GM21723 (cell line): ENCODE results near the gene SPRYD4.
"Not testable (repeated sequence)": the region's sequence is repeated elsewhere in the genome, so short reads cannot be mapped to it uniquely, and the experiment has no call there.

ENCODE experiments used
- ATAC-seq: cut with Tn5 transposase; IDR thresholded peaks from one replicate; pipeline ENCODE4 v1.9.1; 2021; ENCODE audit warnings: mild to moderate bottlenecking, moderate library complexity; ENCODE audit not compliant: unreplicated experiment

Gene SPRYD4

GRCh38 chr12:56476143-56476542, 7.8 kb downstream of the SPRYD4 start:
- no peak for ATAC-seq

DNA sequence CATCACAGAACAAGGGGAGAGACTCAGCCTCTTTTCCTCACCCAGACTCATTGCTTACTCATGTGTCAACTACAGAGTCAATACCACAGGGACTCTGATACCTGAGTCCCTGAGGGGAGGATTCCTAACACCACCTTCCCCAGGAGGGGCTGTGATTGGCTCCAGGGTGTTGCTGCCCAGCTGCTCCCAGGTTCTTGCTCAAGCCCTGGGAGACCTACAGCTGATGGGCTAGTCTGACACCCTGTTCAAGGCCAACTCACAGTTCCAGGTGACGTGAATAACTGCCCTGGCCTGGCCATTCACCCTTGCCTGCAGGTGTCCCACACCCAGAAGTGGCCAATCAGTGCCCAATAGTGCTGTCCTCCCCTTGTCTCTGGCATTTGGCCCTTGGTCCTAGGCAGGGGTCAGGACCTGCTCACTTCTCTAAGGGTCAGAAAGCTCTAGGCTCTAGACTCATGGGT, 8.6 kb downstream of the SPRYD4 start:
- ATAC-seq = no peak

GRCh38 chr12:56477521-56478225, 9.3 kb downstream of the SPRYD4 start:
- ATAC-seq = no peak

GRCh38 chr12:56479625-56480024, 11.2 kb downstream of the SPRYD4 start:
- no peak for ATAC-seq

GRCh38 chr12:56484566-56484965, 16.2 kb downstream of the SPRYD4 start:
- no peak for ATAC-seq

DNA sequence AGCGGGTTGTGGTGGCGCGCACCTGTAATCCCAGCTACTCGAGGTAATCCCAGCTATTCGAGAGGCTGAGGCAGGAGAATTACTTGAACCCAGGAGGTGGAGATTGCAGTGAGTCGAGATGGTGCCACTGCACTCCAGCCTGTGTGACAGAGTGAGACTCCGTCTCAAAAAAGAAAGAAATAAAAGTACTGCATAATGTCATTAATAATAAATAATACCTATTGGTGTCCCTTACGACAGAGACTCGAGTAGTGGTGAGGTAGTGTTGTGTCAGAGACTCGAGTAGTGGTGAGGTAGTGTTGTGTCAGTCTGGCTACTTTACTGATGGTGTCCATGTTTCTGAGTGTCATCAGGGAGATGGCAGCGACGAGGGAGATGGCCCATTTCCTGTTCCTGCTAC, 18.3 kb downstream of the SPRYD4 start:
- no peak for ATAC-seq

GRCh38 chr12:56487448-56488040, 19.2 kb downstream of the SPRYD4 start:
- peak; percentile 11 for ATAC-seq

- ATAC-seq = peak; percentile 91
Observed at GRCh38 chr12:56488041-56488955, 19.9 kb downstream of the SPRYD4 start, which contains the start of gene GLS2. GLS2 (minus strand) TSS chr12:56488161; CDS start chr12:56488118, 43 bp downstream.

GRCh38 chr12:56490360-56490759, 22.0 kb downstream of the SPRYD4 start:
- ATAC-seq = no peak

DNA sequence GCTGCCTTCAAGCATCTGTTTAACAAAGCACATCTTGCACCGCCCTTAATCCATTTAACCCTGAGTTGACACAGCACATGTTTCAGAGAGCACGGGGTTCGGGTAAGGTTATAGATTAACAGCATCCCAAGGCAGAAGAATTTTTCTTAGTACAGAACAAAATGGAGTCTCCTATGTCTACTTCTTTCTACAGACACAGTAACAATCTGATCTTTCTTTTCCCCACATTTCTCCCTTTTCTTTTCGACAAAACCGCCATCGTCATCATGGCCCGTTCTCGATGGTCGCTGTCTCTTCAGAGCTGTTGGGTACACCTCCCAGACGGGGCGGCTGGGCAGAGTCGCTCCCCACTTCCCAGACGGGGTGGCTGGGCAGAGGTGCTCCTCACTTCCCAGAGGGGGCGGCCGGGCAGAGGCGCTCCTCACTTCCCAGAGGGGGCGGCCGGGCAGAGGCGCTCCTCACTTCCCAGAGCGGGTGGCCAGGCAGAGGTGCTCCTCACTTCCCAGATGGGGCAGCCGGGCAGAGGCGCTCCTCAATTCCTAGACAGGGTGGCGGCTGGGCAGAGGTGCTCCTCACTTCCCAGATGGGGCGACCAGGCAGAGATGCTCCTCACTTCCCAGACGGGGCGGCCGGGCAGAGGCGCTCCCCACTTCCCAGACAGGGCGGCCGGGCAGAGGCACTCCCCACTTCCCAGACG, 25.2 kb downstream of the SPRYD4 start:
- not testable (repeated sequence) for ATAC-seq

- ATAC-seq = not testable (repeated sequence)
Observed at GRCh38 chr12:56494106-56494415, 25.7 kb downstream of the SPRYD4 start.

- not testable (repeated sequence) for ATAC-seq
Observed at GRCh38 chr12:56494481-56494880, 26.1 kb downstream of the SPRYD4 start.

DNA sequence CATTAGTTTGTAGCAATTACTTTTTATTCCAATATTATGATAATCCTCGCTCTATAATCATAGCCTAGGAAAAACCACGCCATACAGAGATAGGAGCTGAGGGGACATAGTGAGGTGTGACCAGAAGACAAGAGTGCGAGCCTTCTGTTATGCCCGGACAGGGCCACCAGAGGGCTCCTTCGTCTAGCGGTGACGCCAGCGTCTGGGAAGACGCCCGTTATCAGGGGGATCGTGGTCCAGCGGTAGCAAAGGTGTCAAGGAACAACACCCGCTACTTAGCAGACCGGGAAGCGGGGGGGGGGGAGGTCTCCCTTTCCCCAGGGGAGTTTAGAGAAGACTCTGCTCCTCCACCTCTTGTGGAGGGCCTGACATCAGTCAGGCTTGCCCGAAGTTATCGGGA, 28.3 kb downstream of the SPRYD4 start:
- ATAC-seq = not testable (repeated sequence)

DNA sequence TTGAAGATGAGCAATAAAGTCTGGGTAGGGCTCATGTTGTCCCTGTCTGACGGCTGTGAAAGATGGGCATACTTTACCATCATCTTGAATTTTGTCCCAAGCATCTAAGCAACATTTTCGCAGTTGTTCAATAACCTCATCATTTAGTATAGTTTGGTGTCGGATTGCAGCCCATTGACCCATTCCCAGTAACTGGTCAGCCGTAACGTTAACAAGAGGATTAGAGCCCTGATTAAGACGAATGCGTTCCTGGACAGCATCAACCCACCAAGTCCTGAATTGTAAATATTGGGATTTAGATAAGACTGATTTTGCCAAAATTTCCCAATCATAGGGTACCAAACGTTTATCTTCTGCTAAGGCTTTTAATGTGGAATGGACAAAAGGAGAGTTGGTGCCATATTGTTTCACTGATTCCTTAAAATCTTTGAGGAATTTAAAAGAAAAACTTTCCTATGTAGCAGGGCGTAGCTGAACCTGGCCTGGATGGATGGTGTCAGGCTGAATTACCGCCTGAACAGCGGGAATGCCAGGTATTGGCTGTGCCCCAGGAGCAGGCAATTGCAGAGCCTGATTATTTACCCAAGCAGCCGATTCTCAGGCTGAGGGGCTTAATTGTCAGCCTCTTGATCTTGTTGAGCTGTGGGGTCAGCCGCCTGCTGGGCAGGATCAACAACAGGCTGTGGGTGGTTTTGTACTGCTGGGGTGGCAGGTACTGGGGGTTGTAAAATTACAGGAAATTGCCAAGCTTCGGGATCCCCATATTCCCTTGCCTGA, 29.9 kb downstream of the SPRYD4 start:
- not testable (repeated sequence) for ATAC-seq

- ATAC-seq = not testable (repeated sequence)
Observed at GRCh38 chr12:56499452-56499851, 31.1 kb downstream of the SPRYD4 start.

DNA sequence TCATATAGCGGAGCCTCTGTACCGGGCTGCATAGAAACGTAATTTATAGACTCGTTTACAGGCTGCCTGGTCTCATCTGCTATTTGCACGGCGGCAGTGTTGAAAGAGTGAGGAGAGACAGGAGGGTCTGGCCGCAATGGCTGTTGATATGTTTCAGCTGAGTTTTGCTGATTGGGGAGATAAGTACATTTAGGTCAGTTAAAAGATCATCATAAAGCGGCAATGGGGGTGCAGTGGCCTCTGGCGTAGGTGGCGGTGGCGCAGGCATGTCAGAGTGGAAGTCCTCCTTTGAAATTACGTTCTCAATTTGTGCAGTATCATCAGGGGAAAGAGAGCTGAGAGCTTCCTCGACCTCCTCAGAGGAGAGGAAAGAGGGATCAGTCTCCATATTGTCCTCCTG, 31.5 kb downstream of the SPRYD4 start:
- not testable (repeated sequence) for ATAC-seq

DNA sequence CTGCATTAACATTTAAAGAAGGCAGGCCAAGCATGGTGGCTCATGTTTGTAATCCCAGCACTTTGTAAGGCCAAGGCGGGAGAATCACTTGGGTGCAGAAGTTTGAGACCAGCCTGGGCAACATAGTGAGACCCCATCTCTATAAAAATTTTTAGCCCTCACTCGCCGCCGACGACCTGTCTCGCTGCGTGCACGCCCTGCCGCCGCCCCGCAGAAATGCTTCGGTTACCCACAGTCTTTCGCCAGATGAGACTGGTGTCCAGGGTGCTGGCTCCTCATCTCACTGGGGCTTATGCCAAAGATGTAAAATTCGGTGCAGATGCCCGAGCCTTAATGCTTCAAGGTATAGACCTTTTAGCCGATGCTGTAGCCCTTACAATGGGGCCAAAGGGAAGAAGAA, 42.4 kb downstream of the SPRYD4 start:
- ATAC-seq = no peak

GRCh38 chr12:56514014-56514318, 45.6 kb downstream of the SPRYD4 start:
- ATAC-seq = not testable (repeated sequence)

DNA sequence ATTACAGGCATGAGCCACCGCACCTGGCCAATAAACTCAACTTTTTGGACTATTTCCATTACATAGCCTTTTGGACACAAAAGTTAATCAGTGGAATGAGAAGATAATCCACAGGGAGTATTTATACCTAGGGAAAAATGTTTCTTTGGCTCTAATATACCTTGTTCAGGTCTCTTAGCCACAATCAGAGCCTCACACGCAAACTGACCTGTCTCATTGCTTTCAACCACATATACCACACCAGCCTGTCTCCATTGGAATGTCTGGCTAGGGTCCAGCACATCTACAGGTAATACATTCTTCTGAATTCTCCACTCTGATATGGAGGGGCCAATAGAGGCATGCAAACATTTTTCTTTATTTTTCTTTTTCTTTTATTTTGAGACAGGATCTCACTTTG, 49.5 kb downstream of the SPRYD4 start:
- ATAC-seq = no peak

DNA sequence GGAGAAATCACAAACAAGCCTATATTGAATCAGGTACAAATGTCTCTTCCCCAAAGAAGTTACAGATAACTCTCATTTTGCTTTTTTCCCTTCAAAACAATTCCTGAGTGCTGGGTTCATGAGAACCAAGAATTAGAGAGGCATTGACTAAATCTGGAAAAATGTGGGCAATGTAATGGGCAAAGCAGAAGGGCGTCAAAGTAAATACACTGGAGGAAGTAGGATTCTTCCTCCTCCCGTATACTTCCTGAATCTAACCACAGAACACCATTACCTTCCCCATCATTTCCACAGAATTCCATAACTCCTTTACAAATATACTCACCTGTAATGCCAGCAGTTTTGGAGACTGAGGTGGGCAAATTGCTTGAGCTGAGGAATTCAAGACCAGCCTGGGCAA, 50.2 kb downstream of the SPRYD4 start:
- ATAC-seq = no peak
